CD14-positive monocyte (primary cell): ENCODE data around the gene EPM2A. TPM values are rescaled to one million over a fixed set of nuclear protein-coding genes. Genes with fewer than 3 reads are reported as not detected.

Experiments
- DNase-seq, 3 donors: peaks; one replicate each; pipeline ENCODE4 v3.0.0-alpha.2; 2011 to 2022
- H2AFZ ChIP-seq: 2 replicates; pipeline ENCODE4 v1.6.0; 2012; ENCODE audit warnings: mild to moderate bottlenecking, low read depth, low read length, inconsistent platforms; ENCODE audit not compliant: insufficient read depth, poor library complexity, severe bottlenecking
- H3K27ac ChIP-seq, 2 donors: 1 replicate in 1 of 2; 2 replicates in 1 of 2; pipeline ENCODE4 v1.5.1; 2012 to 2013; ENCODE audit warnings: low read length in 2 of 2, control low read depth in 1 of 2, inconsistent platforms in 1 of 2, low read depth in 1 of 2, mild to moderate bottlenecking in 1 of 2
- H3K27me3 ChIP-seq, 2 donors: one replicate each; pipeline versions ENCODE4 v1.6.0 to v1.6.1; 2011 to 2013; ENCODE audit warnings: low read length in 2 of 2; ENCODE audit not compliant: control insufficient read depth in 2 of 2, insufficient read depth in 2 of 2
- H3K36me3 ChIP-seq, 2 donors: replicated peaks in 1 of 2; 1 replicate in 1 of 2; 2 replicates in 1 of 2; pipeline versions ENCODE4 v1.5.1 to v1.6.1; 2012 to 2013; ENCODE audit warnings: low read length in 2 of 2, control low read depth in 1 of 2, inconsistent platforms in 1 of 2, mild to moderate bottlenecking in 1 of 2; ENCODE audit not compliant: insufficient read depth in 2 of 2, control insufficient read depth in 1 of 2
- H3K4me1 ChIP-seq, 2 donors: 1 replicate in 1 of 2; 2 replicates in 1 of 2; pipeline versions ENCODE4 v1.5.1 to v1.6.1; 2012 to 2013; ENCODE audit warnings: low read length in 2 of 2, control low read depth in 1 of 2, inconsistent platforms in 1 of 2, mild to moderate bottlenecking in 1 of 2, moderate library complexity in 1 of 2; ENCODE audit not compliant: insufficient read depth in 2 of 2, control insufficient read depth in 1 of 2
- H3K4me2 ChIP-seq: replicated peaks from 2 replicates; pipeline ENCODE3; 2012; ENCODE audit warnings: low read length, moderate library complexity, mild to moderate bottlenecking; ENCODE audit not compliant: poor library complexity, severe bottlenecking; ENCODE audit errors: extremely low read depth
- H3K4me3 ChIP-seq, 3 experiments: fragments of 200-600 bp in 1 of 3; sonication (generic) in 1 of 3; replicated peaks in 1 of 3; 1 replicate in 2 of 3; 2 replicates in 1 of 3; pipeline ENCODE4 v1.5.1; 2011 to 2013; ENCODE audit warnings: low read length in 3 of 3, mild to moderate bottlenecking in 3 of 3, control low read depth in 2 of 3, low read depth in 2 of 3, inconsistent platforms in 1 of 3, moderate library complexity in 1 of 3
- H3K79me2 ChIP-seq: 2 replicates; pipeline ENCODE4 v1.6.0; 2012; ENCODE audit warnings: mild to moderate bottlenecking, control low read depth, inconsistent platforms, low read length, moderate library complexity; ENCODE audit not compliant: insufficient read depth
- H3K9ac ChIP-seq: 2 replicates; pipeline ENCODE4 v1.6.0; 2017; ENCODE audit warnings: low read length, mild to moderate bottlenecking; ENCODE audit not compliant: insufficient read depth, poor library complexity, severe bottlenecking
- H3K9me3 ChIP-seq, 2 donors: replicated peaks in 1 of 2; 1 replicate in 1 of 2; 2 replicates in 1 of 2; pipeline versions ENCODE4 v1.5.1 to v1.6.1; 2012 to 2013; ENCODE audit warnings: low read length in 2 of 2, control low read depth in 1 of 2; ENCODE audit not compliant: control insufficient read depth in 1 of 2, insufficient read depth in 1 of 2
- H4K20me1 ChIP-seq: 2 replicates; pipeline ENCODE4 v1.6.0; 2012; ENCODE audit warnings: mild to moderate bottlenecking, low read length, control low read depth, moderate library complexity; ENCODE audit not compliant: insufficient read depth
- H3K27ac Mint-ChIP-seq, 7 donors: one replicate each; pipeline ENCODE4 v1.8.0; 2020; ENCODE audit warnings: mild to moderate bottlenecking in 7 of 7, mixed read lengths in 7 of 7, moderate library complexity in 6 of 7, inconsistent platforms in 2 of 7
- H3K27me3 Mint-ChIP-seq, 3 donors: one replicate each; pipeline ENCODE4 v1.8.0; 2021 to 2022; ENCODE audit warnings: low read depth in 3 of 3, mild to moderate bottlenecking in 3 of 3, mixed read lengths in 3 of 3, moderate library complexity in 3 of 3, inconsistent platforms in 1 of 3
- H3K36me3 Mint-ChIP-seq, 2 donors: one replicate each; pipeline ENCODE4 v1.8.0; 2020; ENCODE audit warnings: mixed read lengths in 2 of 2, inconsistent platforms in 1 of 2, mild to moderate bottlenecking in 1 of 2
- H3K4me1 Mint-ChIP-seq: one replicate; pipeline ENCODE4 v1.8.0; 2020; ENCODE audit warnings: mild to moderate bottlenecking, mixed read lengths
- H3K4me3 Mint-ChIP-seq, 2 donors: one replicate each; pipeline ENCODE4 v1.8.0; 2020; ENCODE audit warnings: mild to moderate bottlenecking in 2 of 2, mixed read lengths in 2 of 2, moderate library complexity in 1 of 2
- H3K9me3 Mint-ChIP-seq, 7 donors: one replicate each; pipeline ENCODE4 v1.8.0; 2020 to 2022; ENCODE audit warnings: mixed read lengths in 7 of 7, mild to moderate bottlenecking in 6 of 7, moderate library complexity in 6 of 7, inconsistent platforms in 2 of 7
- CTCF ChIP-seq: fragments of 200-600 bp; IDR thresholded peaks from one replicate; pipeline ENCODE4 v1.8.0; 2022; ENCODE audit warnings: antibody characterized with exemption, mild to moderate bottlenecking
- WGBS: methylation state at CpG from one replicate; pipeline ENCODE4 v1.1.5; 2013; ENCODE audit warnings: missing lambda C conversion rate; ENCODE audit not compliant: insufficient coverage; 5-methylcytosine and 5-hydroxymethylcytosine counted together
- intact Hi-C, 2 donors: fragments of 100-400 bp; cut with micrococcal nuclease; formaldehyde crosslinking; loops; one replicate each; pipeline versions ENCODE4 v1.15.0 to v1.15.1; 2023
- polyA plus RNA-seq, 3 donors: library from polyadenylated mRNA; depleted of rRNA in 1 of 3; unstranded in 2 of 3; stranded (reverse) in 1 of 3; fragments of 300-500 nt in 2 of 3; fragments of >200 nt in 1 of 3; fragmentation: Illumina TruSeq in 2 of 3; gene quantifications; 1 replicate in 2 of 3; 2 replicates in 1 of 3; pipeline ENCODE4 v1.2.3, GENCODE V29; 2012 to 2021

EPM2A gene
- polyA plus RNA-seq, 3 donors: 2.5 to 4.1 (median 3.2) TPM

GRCh38 chr6:145733207-145733606 lies 2.1 kb downstream of the EPM2A start:
- intact Hi-C loops: loop anchor here in 1 of 2 donors (10.0 kb wide), 1 partner anchor 82 kb away; the partner anchor contains the start of gene FBXO30
- H3K27ac ChIP-seq: no peak overlapping the region
- H3K4me1 Mint-ChIP-seq: peaks cover 42% of the 10 kb centered on the region

DNA sequence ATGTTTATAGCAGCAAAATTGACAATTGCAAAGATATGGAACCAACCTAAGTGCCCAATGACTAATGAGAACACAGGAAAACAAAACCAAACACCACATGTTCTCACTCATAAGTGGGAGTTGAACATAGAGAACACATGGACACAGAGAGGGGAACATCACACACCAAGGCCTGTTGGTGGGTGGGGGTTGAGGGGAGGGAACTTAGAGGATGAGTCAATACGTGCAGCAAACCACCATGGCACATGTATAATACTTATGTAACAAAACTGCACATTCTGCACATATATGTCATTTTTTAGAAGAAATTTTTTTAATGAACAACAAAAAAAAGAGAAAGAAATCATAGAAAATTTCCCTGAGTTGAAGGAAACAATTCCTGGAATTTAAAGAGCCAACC lies 3.9 kb downstream of the EPM2A start:
- Histone ChIP-seq H3K27ac (no peak overlapping the region), H3K79me2 (peaks cover 11% of the 10 kb centered on the region), H2AFZ (no peak overlapping the region), H3K27me3 (no peaks in the 10 kb centered on the region), H3K9me3 (peaks cover 25 to 34% of the 10 kb centered on the region in 2 donors), H3K36me3 (peaks cover 0 to 16% of the 10 kb centered on the region in 2 donors), H3K4me1 (peaks cover 12 to 30% of the 10 kb centered on the region in 2 donors), H3K4me2 (no peak overlapping the region), H3K9ac (no peak overlapping the region), H4K20me1 (no peaks in the 10 kb centered on the region), H3K4me3 (no peak overlapping the region)
- TF ChIP-seq CTCF: no peak
- H3K4me3 Mint-ChIP-seq: no peak overlapping the region
- H3K36me3 Mint-ChIP-seq: peaks cover 12 to 21% of the 10 kb centered on the region in 2 donors
- intact Hi-C loops: loop anchor here in 1 of 2 donors (10.0 kb wide), 1 partner anchor 83 kb away; the partner anchor contains the start of gene FBXO30
- WGBS: no CpG with 5 or more reads among the region's 1 CpG
- peaks cover 35% of the 10 kb centered on the region for H3K4me1 Mint-ChIP-seq
- H3K27ac Mint-ChIP-seq: peak overlapping the region in 1 of 7 donors; percentile 11
- H3K27me3 Mint-ChIP-seq: no peaks in the 10 kb centered on the region
- peaks cover 20 to 41% (median 34%) of the 10 kb centered on the region in 7 donors for H3K9me3 Mint-ChIP-seq
- DNase-seq: no peak

More at GRCh38 chr6:145733207-145733606, 2.1 kb downstream of the EPM2A start:
- Mint-ChIP-seq H3K36me3 (peaks cover 12 to 14% of the 10 kb centered on the region in 2 donors), H3K27me3 (no peaks in the 10 kb centered on the region), H3K9me3 (peaks cover 16 to 31% (median 22%) of the 10 kb centered on the region in 7 donors), H3K27ac (no peak overlapping the region), H3K4me3 (no peak overlapping the region)
- H2AFZ ChIP-seq: no peak overlapping the region
- no peaks in the 10 kb centered on the region for H3K27me3 ChIP-seq
- H3K4me1 ChIP-seq: peaks cover 16 to 35% of the 10 kb centered on the region in 2 donors
- H3K9me3 ChIP-seq: peaks cover 18 to 23% of the 10 kb centered on the region in 2 donors
- no peak for DNase-seq
- H3K9ac ChIP-seq: no peak overlapping the region
- no peak overlapping the region for H3K4me3 ChIP-seq
- WGBS: no CpG with 5 or more reads among the region's 1 CpG
- peaks cover 0 to 16% of the 10 kb centered on the region in 2 donors for H3K36me3 ChIP-seq
- TF ChIP-seq CTCF: no peak
- H3K79me2 ChIP-seq: peaks cover 11% of the 10 kb centered on the region
- no peak overlapping the region for H3K4me2 ChIP-seq
- H4K20me1 ChIP-seq: no peaks in the 10 kb centered on the region
